Endothelial cell of umbilical vein (primary cell): ENCODE data around the gene EXD3. TPM values are rescaled to one million over a fixed set of nuclear protein-coding genes. Genes with fewer than 3 reads are reported as not detected.

ENCODE experiments used
- BruUV-seq: library from RNA; stranded (reverse); fragments of 400-500 nt; replicated peaks from 2 replicates; lab custom pipeline; 2021; lab: Mats Ljungman, UMichigan
- CTCF ChIA-PET: fragments of 300-600, 350-600 bp; sonication (Branson Sonifier 250); formaldehyde crosslinking; loops from one replicate; lab custom pipeline; 2021; ENCODE audit warnings: antibody characterized with exemption, inconsistent platforms; lab: Charles Lee
- POLR2A ChIA-PET: fragments of 300-600, 350-600 bp; sonication (Branson Sonifier 250); formaldehyde crosslinking; loops from one replicate; lab custom pipeline; 2021; ENCODE audit warnings: antibody characterized with exemption, inconsistent platforms; lab: Charles Lee
- DNase-seq: peaks from one replicate; pipeline ENCODE4 v3.0.0-alpha.2; 2011; ENCODE audit warnings: low read depth, low spot score
- FAIRE-seq: peaks from 2 replicates; lab custom pipeline; 2011; peaks lifted over from hg19 to GRCh38; lab: Jason Lieb, UNC
- H2AFZ ChIP-seq: 2 replicates; pipeline ENCODE4 v1.6.0; 2012; ENCODE audit warnings: low read depth, low read length, control low read depth, inconsistent platforms
- H3K27ac ChIP-seq: 2 replicates; pipeline ENCODE4 v1.5.1; 2011; ENCODE audit warnings: low read depth, mild to moderate bottlenecking, control low read depth, low read length, moderate library complexity; ENCODE audit not compliant: insufficient read depth
- H3K27me3 ChIP-seq, 2 experiments: 2 replicates each; pipeline versions ENCODE4 v1.6.0 to v1.6.1; 2011; ENCODE audit warnings: low read length in 2 of 2, mixed read lengths in 1 of 2; ENCODE audit not compliant: control insufficient read depth in 2 of 2, insufficient read depth in 2 of 2
- H3K36me3 ChIP-seq, 2 experiments: 2 replicates in 1 of 2; 3 replicates in 1 of 2; pipeline ENCODE4 v1.5.1; 2011; ENCODE audit warnings: low read length in 2 of 2, mild to moderate bottlenecking in 1 of 2, moderate library complexity in 1 of 2; ENCODE audit not compliant: control insufficient read depth in 2 of 2, insufficient read depth in 2 of 2; ENCODE audit errors: extremely low read depth in 1 of 2
- H3K4me1 ChIP-seq: 3 replicates; pipeline ENCODE4 v1.5.1; 2011; ENCODE audit warnings: mild to moderate bottlenecking, low read length; ENCODE audit not compliant: control insufficient read depth, insufficient read depth; ENCODE audit errors: extremely low read depth
- H3K4me2 ChIP-seq: 2 replicates; pipeline ENCODE4 v1.6.1; 2011; ENCODE audit warnings: low read length, control low read depth, mixed read lengths; ENCODE audit not compliant: insufficient read depth
- H3K4me3 ChIP-seq, 3 experiments: fragments of 200-600 bp in 1 of 3; sonication (generic), shearing (Covaris generic) in 1 of 3; replicated peaks in 1 of 3; 2 replicates each; pipeline ENCODE4 v1.5.1; 2011 to 2016; ENCODE audit warnings: control low read depth in 3 of 3, low read length in 3 of 3, mild to moderate bottlenecking in 2 of 3, inconsistent platforms in 1 of 3, low read depth in 1 of 3, moderate library complexity in 1 of 3; ENCODE audit not compliant: insufficient read depth in 1 of 3
- H3K79me2 ChIP-seq: 2 replicates; pipeline ENCODE4 v1.6.0; 2012; ENCODE audit warnings: low read length, inconsistent platforms; ENCODE audit not compliant: control insufficient read depth, insufficient read depth
- H3K9ac ChIP-seq: replicated peaks from 2 replicates; pipeline ENCODE3; 2011; ENCODE audit warnings: low read length, control low read depth; ENCODE audit not compliant: insufficient read depth; ENCODE audit errors: extremely low read depth
- H3K9me1 ChIP-seq: replicated peaks from 3 replicates; pipeline ENCODE4 v1.6.0; 2011; ENCODE audit warnings: mild to moderate bottlenecking, low read length; ENCODE audit not compliant: control insufficient read depth, insufficient read depth; ENCODE audit errors: extremely low read depth
- H3K9me3 ChIP-seq: replicated peaks from 2 replicates; pipeline ENCODE4 v1.5.1; 2012; ENCODE audit warnings: low read length, inconsistent platforms; ENCODE audit not compliant: control insufficient read depth, insufficient read depth
- H4K20me1 ChIP-seq: replicated peaks from 2 replicates; pipeline ENCODE3; 2011; ENCODE audit warnings: mild to moderate bottlenecking, low read length; ENCODE audit not compliant: control insufficient read depth, insufficient read depth; ENCODE audit errors: extremely low read depth
- EZH2 ChIP-seq: IDR thresholded peaks from 2 replicates; pipeline ENCODE4 v1.6.1; 2012; ENCODE audit warnings: borderline replicate concordance, low read depth, mild to moderate bottlenecking, moderate library complexity, low read length, inconsistent platforms; ENCODE audit not compliant: severe bottlenecking
- FOS ChIP-seq: IDR thresholded peaks from 2 replicates; pipeline ENCODE4 v1.6.1; 2011; ENCODE audit warnings: mild to moderate bottlenecking, low read length, moderate library complexity, borderline replicate concordance; ENCODE audit not compliant: insufficient read depth
- GATA2 ChIP-seq: IDR thresholded peaks from 2 replicates; pipeline ENCODE4 v1.7.0; 2011; ENCODE audit warnings: low read depth, mild to moderate bottlenecking, moderate library complexity, mixed read lengths, low read length; ENCODE audit not compliant: insufficient read length, insufficient read depth
- JUN ChIP-seq: IDR thresholded peaks from 2 replicates; pipeline ENCODE4 v1.6.1; 2011; ENCODE audit warnings: borderline replicate concordance, low read depth; ENCODE audit not compliant: insufficient read length, insufficient read depth
- MYC ChIP-seq: IDR thresholded peaks from one replicate; pipeline ENCODE4 v1.6.1; 2011; ENCODE audit warnings: mild to moderate bottlenecking, low read depth, low read length
- POLR2A ChIP-seq: IDR thresholded peaks from 2 replicates; pipeline ENCODE4 v1.6.1; 2012; ENCODE audit warnings: low read depth, mild to moderate bottlenecking, control low read depth, low read length
- POLR2AphosphoS5 ChIP-seq: IDR thresholded peaks from 2 replicates; pipeline ENCODE4 v1.6.1; 2012; ENCODE audit warnings: low read depth, mild to moderate bottlenecking, control low read depth, low read length, moderate library complexity; ENCODE audit not compliant: insufficient read depth
- dilution Hi-C: fragments of 300-500 bp; cut with MboI; formaldehyde crosslinking; loops from one replicate; pipeline ENCODE4 v1.15.0; 2019; ENCODE audit warnings: low sequenced_read_pairs; ENCODE audit not compliant: extremely low pct_ligation_motif_present
- intact Hi-C: fragments of 100-400 bp; cut with micrococcal nuclease; formaldehyde crosslinking; loops from one replicate; pipeline ENCODE4 v1.10.0; 2022
- polyA plus RNA-seq, 4 experiments: library from polyadenylated mRNA; depleted of rRNA in 3 of 4; stranded (reverse) in 3 of 4; unstranded in 1 of 4; fragments of >200 nt; gene quantifications; 2 replicates each; pipeline versions ENCODE4 v1.2.1 to v1.2.3, GENCODE V29; 2011 to 2012; ENCODE audit warnings: missing spikeins in 1 of 4
- total RNA-seq: library from RNA; stranded (reverse); gene quantifications from 2 replicates; pipeline ENCODE4 v1.2.3, GENCODE V29; 2021
- TF ChIP-seq, protein P1 (sequence below): IDR thresholded peaks from 2 replicates; pipeline ENCODE4 v1.6.1; 2011; ENCODE audit not compliant: insufficient read depth, insufficient read length

The EXD3 gene
- total and polyA plus RNA-seq, 2 donors (not counting 3 experiments of a cell fraction or from before 2014, with no cell fraction given) = 17.7 to 30.3 TPM

DNA sequence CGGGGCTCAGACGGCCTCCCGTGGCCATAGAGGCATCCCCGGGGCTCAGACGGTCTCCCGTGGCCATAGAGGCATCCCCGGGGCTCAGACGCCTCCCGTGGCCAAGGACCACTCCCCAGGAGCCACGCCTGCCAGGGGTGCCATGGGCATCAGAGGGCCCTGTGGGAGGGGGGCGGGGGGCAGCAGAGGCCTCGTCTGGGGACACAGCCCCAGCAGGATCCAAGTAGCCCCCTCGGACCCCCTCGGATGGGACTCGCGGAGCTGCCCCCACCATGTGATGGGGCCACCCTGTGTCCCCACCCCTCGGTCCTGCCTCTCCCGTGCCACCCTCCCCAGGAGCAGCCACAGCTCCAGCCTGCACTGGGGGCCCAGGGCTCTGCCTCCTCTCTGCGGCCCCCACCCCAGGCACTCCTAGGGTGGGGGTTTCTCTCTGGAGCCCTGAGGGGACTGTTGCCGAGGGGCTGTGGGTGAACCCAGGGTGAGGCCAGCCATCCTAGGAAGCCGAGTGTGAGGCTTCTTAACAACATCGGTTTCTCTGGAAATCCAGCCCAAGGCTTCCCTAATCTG lies 15.7 kb upstream of the EXD3 start:
- FAIRE-seq = no peak
- Histone ChIP-seq H4K20me1 (no peaks in the 10 kb centered on the region), H3K9me1 (no peaks in the 10 kb centered on the region), H3K79me2 (no peaks in the 10 kb centered on the region), H3K27ac (no peak overlapping the region), H3K4me3 (no peak overlapping the region), H2AFZ (no peak overlapping the region), H3K4me2 (no peak overlapping the region), H3K4me1 (no peaks in the 10 kb centered on the region), H3K9ac (no peak overlapping the region), H3K36me3 (no peaks in the 10 kb centered on the region), H3K9me3 (no peaks in the 10 kb centered on the region), H3K27me3 (no peaks in the 10 kb centered on the region)
- TF ChIP-seq MYC (no peak), JUN (no peak), EZH2 (no peak), POLR2AphosphoS5 (no peak), POLR2A (no peak), GATA2 (no peak), FOS (no peak)
- TF ChIP-seq, protein P1, sequence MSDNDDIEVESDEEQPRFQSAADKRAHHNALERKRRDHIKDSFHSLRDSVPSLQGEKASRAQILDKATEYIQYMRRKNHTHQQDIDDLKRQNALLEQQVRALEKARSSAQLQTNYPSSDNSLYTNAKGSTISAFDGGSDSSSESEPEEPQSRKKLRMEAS = no peak
- BruUV-seq = no TSS peak
- dilution Hi-C loops (no loop called here), intact Hi-C loops (no loop called here)
- POLR2A ChIA-PET = no interaction called here
- DNase-seq = no peak
- CTCF ChIA-PET = interaction anchor here (1.4 to 1.5 kb wide), 2 partner anchors 16 to 152 kb away, joined by 3 to 8 read pairs; partner anchors contain the start of genes EXD3 and NOXA1
